ENCODE measurements around the gene TSPAN18. TPM values are rescaled to one million over a fixed set of nuclear protein-coding genes. Genes with fewer than 3 reads are reported as not detected.

The TSPAN18 gene
- total RNA-seq, 1 donor from 2014 or later = 2.8 TPM

DNA sequence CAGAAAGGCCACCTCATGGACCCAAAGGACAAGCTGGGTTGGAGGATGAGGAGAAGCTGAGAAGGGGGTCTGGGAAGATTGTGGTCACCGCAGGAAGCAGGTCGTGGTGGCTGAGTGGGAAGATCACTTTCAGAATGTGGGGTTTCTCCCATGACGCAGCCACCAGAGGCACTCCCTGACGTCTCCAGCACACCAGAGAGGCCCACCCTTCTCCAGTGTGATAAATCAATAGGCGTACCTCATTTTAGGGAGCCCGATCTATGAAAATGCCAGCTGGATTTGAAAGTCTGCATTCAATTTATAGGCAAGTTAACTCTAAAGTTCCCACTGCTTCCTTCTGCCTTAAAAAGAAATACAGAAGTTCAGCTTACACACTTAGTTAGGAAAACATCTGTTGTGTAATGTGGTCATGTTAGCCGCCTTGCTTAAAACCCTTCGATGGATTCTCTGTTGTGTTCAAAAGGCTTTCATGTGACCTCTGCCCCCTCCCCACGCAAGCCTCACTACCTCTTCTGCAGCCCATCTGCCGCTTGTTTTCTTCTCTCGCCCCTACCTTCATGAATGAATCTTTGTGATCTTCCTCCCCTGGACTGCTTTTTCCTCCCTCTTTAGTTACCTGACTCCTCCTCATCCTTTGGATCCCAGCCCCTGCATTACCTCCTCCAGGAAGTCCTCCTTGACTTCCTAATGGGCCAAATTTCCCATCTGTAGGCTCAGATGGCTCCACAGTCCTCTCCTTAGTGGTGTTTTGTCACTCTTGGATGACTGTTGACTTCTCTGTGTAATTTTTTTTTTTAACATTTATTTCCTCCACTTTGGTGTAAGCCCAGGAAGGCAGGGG lies 10.7 kb downstream of the TSPAN18 start:
- CTCF ChIA-PET = no interaction called here
- Mint-ChIP-seq H3K4me1 (no peaks in the 10 kb centered on the region), H3K36me3 (ENCODE audit: low read depth) (no peaks in the 10 kb centered on the region), H3K4me3 (no peak overlapping the region), H3K9me3 (no peaks in the 10 kb centered on the region), H3K27me3 (peaks cover 7% of the 10 kb centered on the region), H3K27ac (no peak overlapping the region)
- intact Hi-C loops (cut with micrococcal nuclease) = no loop called here
- DNase-seq (no peak), ATAC-seq (ENCODE audit: low read depth) (no peak)
- TF ChIP-seq, protein P1, sequence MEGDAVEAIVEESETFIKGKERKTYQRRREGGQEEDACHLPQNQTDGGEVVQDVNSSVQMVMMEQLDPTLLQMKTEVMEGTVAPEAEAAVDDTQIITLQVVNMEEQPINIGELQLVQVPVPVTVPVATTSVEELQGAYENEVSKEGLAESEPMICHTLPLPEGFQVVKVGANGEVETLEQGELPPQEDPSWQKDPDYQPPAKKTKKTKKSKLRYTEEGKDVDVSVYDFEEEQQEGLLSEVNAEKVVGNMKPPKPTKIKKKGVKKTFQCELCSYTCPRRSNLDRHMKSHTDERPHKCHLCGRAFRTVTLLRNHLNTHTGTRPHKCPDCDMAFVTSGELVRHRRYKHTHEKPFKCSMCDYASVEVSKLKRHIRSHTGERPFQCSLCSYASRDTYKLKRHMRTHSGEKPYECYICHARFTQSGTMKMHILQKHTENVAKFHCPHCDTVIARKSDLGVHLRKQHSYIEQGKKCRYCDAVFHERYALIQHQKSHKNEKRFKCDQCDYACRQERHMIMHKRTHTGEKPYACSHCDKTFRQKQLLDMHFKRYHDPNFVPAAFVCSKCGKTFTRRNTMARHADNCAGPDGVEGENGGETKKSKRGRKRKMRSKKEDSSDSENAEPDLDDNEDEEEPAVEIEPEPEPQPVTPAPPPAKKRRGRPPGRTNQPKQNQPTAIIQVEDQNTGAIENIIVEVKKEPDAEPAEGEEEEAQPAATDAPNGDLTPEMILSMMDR (IDR thresholded peaks at IDR 0.05) = no peak
- POLR2A ChIA-PET = no interaction called here

DNA sequence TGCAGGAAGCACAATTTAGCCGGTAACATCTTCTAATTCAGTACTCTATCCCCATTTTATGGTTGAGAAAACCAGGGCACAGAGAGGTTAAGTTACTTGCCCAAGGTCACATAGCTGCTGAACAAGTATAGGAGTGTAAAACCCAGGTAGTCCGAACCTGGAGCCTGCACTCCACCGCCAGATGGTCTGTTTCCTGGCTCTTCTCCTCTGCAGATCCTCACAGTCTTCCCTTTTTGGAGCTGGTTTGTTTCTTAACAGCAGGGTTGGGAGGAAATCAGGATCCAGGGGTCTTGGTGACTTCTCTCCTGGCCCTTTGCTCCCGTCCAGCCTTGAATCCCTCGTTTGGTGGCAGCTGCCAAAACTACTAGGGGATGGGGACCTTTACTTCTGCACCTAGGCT lies 12.0 kb downstream of the TSPAN18 start:
- ATAC-seq (ENCODE audit: low read depth) (no peak), DNase-seq (no peak)
- Mint-ChIP-seq H3K36me3 (ENCODE audit: low read depth) (no peaks in the 10 kb centered on the region), H3K27me3 (peaks cover 7% of the 10 kb centered on the region), H3K27ac (no peak overlapping the region), H3K9me3 (no peaks in the 10 kb centered on the region), H3K4me1 (no peaks in the 10 kb centered on the region), H3K4me3 (no peak overlapping the region)
- POLR2A ChIA-PET = no interaction called here
- TF ChIP-seq, protein P1 (IDR thresholded peaks at IDR 0.05) = no peak
- CTCF ChIA-PET = no interaction called here
- intact Hi-C loops (cut with micrococcal nuclease) = no loop called here

DNA sequence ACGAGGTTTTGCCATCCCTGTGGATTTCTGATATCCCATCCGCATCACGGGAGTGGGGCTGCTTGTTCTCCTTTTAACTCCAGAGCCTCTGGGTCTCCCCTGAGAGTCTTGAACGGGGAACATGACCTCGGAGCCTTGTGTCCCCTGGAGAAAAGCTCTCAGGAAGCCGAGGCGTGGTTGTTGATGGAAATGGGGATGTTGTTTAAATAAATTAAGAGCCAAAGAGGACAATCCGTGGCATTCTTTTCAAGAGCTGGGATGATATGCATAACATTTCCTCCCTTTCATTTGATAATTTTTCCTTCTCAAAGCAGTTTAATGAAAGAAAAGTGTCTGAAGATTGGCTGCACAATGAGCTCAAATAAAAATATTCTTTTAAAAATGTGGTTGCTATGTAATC lies 14.2 kb downstream of the TSPAN18 start:
- ChIA-PET CTCF (no interaction called here), POLR2A (no interaction called here)
- H3K27me3 Mint-ChIP-seq = peaks cover 7% of the 10 kb centered on the region
- H3K9me3 Mint-ChIP-seq = no peaks in the 10 kb centered on the region
- TF ChIP-seq, protein P1 (IDR thresholded peaks at IDR 0.05) = no peak
- H3K4me1 Mint-ChIP-seq = no peaks in the 10 kb centered on the region
- intact Hi-C loops (cut with micrococcal nuclease) = no loop called here
- H3K4me3 Mint-ChIP-seq = no peak overlapping the region
- ATAC-seq (ENCODE audit: low read depth) = no peak
- no peaks in the 10 kb centered on the region for H3K36me3 Mint-ChIP-seq (ENCODE audit: low read depth)
- no peak for DNase-seq
- no peak overlapping the region for H3K27ac Mint-ChIP-seq

DNA sequence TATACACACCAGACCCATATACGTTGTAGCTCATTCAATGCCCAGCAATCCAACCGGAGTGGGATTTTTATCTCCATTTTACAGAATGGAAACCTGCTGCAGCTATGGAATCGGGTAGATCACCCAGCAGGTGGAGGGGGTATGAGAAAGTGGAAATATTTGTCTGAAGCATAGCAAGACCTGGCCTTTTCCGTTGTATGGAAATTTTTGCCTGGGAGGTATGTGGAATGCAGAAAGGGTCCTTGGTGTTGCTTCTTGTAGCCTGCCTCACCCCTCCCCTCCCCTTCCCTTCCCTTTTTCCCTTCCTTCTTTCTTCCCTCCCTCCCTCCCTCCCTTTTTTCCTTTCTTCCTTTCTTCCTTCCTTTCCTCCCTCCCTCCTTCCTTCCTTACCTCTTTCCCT lies 15.2 kb downstream of the TSPAN18 start:
- CTCF ChIA-PET = no interaction called here
- no peaks in the 10 kb centered on the region for H3K9me3 Mint-ChIP-seq
- no peaks in the 10 kb centered on the region for H3K4me1 Mint-ChIP-seq
- DNase-seq (no peak), ATAC-seq (ENCODE audit: low read depth) (no peak)
- peaks cover 4% of the 10 kb centered on the region for H3K27me3 Mint-ChIP-seq
- H3K27ac Mint-ChIP-seq = no peak overlapping the region
- H3K4me3 Mint-ChIP-seq = no peak overlapping the region
- POLR2A ChIA-PET = no interaction called here
- H3K36me3 Mint-ChIP-seq (ENCODE audit: low read depth) = no peaks in the 10 kb centered on the region
- TF ChIP-seq, protein P1 (IDR thresholded peaks at IDR 0.05) = no peak
- intact Hi-C loops (cut with micrococcal nuclease) = no loop called here

DNA sequence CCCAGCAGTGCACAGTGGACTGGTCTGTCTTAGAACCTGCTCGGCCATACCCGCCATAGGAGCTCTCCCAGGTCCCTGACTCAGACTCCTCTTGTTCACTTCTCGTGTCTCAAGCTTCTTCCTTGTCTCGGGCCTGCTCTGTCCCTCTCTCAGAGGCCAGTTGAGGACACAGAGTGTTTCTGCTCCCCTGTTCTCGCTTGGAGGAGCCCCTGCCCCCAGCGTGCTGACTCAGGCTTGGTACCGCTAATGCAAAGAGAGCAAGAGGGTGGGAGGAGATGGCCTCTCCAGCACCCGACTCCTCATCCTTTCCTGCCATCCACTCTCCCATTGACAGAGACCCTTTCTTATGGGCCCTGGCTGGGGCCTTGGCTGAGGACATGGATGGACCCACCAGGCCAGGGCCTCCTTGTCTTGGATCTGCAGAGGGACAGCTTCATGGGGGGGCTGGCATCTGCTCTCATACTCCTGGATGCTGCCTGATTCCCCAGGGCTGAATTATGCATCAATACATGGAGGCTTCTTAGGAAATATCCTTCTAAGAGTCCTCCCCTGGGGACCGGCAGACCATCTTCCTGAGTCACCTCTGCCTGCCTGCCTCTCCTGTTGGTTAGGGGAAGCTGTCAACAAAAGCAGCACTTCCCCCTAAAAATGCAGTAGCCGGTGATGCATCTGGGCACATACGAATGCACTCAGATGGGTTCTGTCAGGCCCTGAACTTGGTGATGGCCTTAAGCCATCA lies 15.9 kb downstream of the TSPAN18 start:
- peaks cover 4% of the 10 kb centered on the region for H3K27me3 Mint-ChIP-seq
- ChIA-PET CTCF (no interaction called here), POLR2A (no interaction called here)
- no peaks in the 10 kb centered on the region for H3K4me1 Mint-ChIP-seq
- no peak for ATAC-seq (ENCODE audit: low read depth)
- intact Hi-C loops (cut with micrococcal nuclease) = no loop called here
- no peak for DNase-seq
- TF ChIP-seq, protein P1 (IDR thresholded peaks at IDR 0.05) = no peak
- H3K36me3 Mint-ChIP-seq (ENCODE audit: low read depth) = no peaks in the 10 kb centered on the region
- no peaks in the 10 kb centered on the region for H3K9me3 Mint-ChIP-seq
- H3K4me3 Mint-ChIP-seq = no peak overlapping the region
- no peak overlapping the region for H3K27ac Mint-ChIP-seq
